Kidney glomerular epithelial cell (primary cell): ENCODE data around the gene EVX2.

Experiments
- DNase-seq: peaks from one replicate; lab custom pipeline; 2025; lab: John Stamatoyannopoulos, UW

EVX2 gene

GRCh38 chr2:176082824-176083751 lies 674 bp downstream of the EVX2 start:
- DNase-seq = no peak

GRCh38 chr2:176082525-176082823 lies 1.3 kb downstream of the EVX2 start:
- no peak for DNase-seq

- no peak for DNase-seq
These were observed 1.8 kb downstream of the EVX2 start for GRCh38 chr2:176081837-176082524.

- DNase-seq = no peak
These were observed 2.4 kb downstream of the EVX2 start for GRCh38 chr2:176081376-176081836.

- DNase-seq = no peak
These were observed 3.0 kb downstream of the EVX2 start for GRCh38 chr2:176080540-176081375.

GRCh38 chr2:176079831-176080539 lies 3.8 kb downstream of the EVX2 start:
- DNase-seq = no peak

GRCh38 chr2:176079285-176079830 lies 4.4 kb downstream of the EVX2 start:
- no peak for DNase-seq

GRCh38 chr2:176078541-176079284 lies 5.0 kb downstream of the EVX2 start:
- DNase-seq = no peak

GRCh38 chr2:176076796-176077195 lies 7.0 kb downstream of the EVX2 start:
- no peak for DNase-seq

GRCh38 chr2:176076063-176076462 lies 7.7 kb downstream of the EVX2 start:
- DNase-seq = no peak

- DNase-seq = no peak
These were observed 8.3 kb downstream of the EVX2 start for GRCh38 chr2:176075481-176075880.

GRCh38 chr2:176074919-176075425 lies 8.8 kb downstream of the EVX2 start:
- DNase-seq = no peak

- no peak for DNase-seq
These were observed 10.5 kb downstream of the EVX2 start for GRCh38 chr2:176072951-176073904.

- DNase-seq = no peak
These were observed 11.5 kb downstream of the EVX2 start for GRCh38 chr2:176072292-176072669.

- no peak for DNase-seq
These were observed 12.2 kb downstream of the EVX2 start for GRCh38 chr2:176071330-176072291.

- no peak for DNase-seq
These were observed 15.3 kb downstream of the EVX2 start for GRCh38 chr2:176068419-176068832.

- no peak for DNase-seq
These were observed 16.0 kb downstream of the EVX2 start for GRCh38 chr2:176067589-176068418.
